ENCODE measurements around the gene LCE7A.

The LCE7A gene

DNA sequence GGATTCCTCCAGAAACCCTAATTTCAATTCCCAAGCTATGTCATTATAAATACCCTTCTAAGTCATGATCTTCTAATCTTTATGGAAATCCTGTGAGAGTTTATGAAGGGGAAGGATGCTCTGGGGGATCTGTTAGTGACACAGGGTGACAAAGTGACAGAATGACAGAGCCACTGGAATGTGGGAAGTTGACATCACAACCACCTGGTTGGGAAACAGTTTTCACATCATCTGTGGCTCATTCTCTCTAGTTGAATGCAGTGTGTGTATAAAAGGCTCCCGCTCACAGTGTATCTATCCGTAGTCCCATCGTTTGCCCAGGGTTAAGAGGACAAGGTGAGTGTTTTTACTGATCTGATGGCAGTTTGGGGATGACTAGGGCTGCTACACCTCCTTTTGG, at the start of gene LCE7A:
TSS of gene LCE7A (plus strand) at position 301 of the 400 bp plus-strand sequence. CDS start 702 bp downstream, outside the sequence.
- no peak for DNase-seq

DNA sequence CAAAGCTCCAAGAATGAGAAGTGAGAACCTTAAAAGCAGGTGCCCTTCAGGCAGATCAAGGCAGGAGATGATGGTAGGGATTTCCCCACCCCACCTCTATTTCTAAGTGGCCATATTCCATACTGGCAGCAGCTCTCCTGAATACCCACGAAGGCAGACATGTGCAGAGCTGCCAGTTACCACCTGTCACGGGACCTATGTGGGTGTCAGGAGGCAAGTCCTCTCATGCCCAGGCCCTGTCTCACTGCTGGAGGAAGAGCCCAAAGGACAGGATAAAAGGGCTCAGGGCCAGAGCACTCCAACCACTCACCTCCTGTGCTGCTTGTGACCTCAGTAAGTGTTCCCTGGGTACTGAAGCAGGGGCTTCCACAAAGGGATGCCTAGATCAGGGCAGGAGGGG, 48.7 kb upstream of the LCE7A start:
- DNase-seq, result no peak

DNA sequence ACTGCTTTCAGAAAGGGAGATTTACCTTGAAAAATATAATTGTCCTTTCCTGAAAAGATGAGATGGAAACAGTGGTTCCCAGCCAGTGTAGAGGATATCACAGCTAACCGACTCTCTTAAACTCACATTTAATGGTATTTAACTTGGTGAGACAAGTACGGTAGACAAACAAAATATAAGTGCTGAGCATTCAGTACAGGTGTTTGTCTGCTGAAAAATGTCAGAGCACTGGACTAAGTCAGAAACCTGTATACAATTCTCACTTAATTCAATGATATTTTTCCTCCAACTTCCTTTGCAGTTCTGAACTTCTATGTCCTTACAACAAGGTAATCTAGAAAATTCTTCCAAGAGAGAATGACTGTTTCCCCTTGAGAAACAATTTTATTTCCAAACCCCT, 48.1 kb upstream of the LCE7A start, which contains the start of gene LCE1B:
TSS of gene LCE1B (plus strand) at position 301 of the 400 bp plus-strand sequence. CDS start 476 bp downstream, outside the sequence.
- no peak for DNase-seq

DNA sequence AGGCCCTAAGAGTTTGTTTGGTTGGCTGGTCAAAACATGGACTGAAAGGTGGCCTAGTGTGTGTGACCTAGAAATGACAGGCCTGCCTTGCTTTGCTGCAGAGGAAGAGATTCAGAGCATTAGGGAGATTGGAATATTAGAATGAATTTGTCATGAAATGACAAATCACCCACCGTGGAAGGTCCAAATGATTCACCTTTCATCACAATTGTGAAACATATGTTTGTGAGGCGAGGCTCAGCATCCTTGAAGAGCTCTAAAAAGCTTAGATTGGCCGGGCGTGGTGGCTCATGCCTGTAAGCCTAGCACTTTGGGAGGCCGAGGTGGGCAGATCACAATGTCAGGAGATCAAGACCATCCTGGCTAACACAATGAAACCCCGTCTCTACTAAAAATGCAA, 42.5 kb upstream of the LCE7A start:
- no peak for DNase-seq

DNA sequence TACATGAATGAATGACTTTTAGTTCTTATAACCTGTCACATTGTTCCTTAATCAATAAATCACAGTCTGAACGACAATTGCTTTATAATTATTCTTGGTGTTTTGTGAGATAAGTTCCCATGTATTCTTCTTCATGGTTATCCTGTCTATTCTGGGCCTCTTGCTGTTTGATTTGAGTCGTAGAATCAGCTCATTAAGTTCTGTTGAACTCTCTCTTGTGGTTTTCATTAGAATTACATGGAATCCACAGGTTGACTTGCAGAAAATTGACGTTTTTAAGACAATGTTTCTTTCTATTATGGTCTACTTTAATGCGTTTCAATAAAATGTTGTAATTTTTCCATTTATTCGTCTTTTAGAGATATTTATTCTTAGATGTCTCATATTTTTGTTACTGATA, 36.5 kb upstream of the LCE7A start:
- DNase-seq, result no peak

- no peak for DNase-seq
These were observed 34.8 kb upstream of the LCE7A start for GRCh38 chr1:152824964-152825363.

- no peak for DNase-seq
These were observed 32.6 kb upstream of the LCE7A start, which contains the start of gene LCE1A for GRCh38 chr1:152827173-152827572. LCE1A (plus strand) TSS chr1:152827473; CDS start chr1:152827473, 0 bp downstream.

DNA sequence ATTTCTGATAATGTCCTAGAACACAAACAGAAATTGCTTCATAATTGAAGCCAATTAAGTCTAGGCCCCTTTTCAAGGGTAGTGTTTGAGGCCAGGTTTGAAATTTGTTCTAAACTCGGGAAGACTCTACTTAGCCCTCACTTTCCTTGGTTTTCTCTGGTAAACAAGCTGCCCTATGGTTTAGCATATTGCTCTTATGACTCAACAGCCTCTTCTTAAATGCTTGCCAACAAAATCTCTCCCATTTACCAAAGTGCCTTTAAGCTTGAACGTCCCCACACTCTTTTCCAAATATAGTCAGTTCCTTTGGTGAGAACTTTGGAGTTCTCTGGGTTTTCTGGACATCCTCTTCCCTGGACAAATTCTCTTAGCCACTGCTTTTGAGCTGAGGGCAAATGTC, 22.9 kb upstream of the LCE7A start:
- no peak for DNase-seq

GRCh38 chr1:152842556-152842955, 17.2 kb upstream of the LCE7A start, which contains the start of gene LCE6A:
LCE6A (plus strand) TSS chr1:152842856; CDS start chr1:152843521, 665 bp downstream.
- no peak for DNase-seq

- DNase-seq, result no peak
These were observed 4.1 kb upstream of the LCE7A start for GRCh38 chr1:152855661-152856060.

- no peak for DNase-seq
These were observed 1.7 kb upstream of the LCE7A start for GRCh38 chr1:152858062-152858461.

GRCh38 chr1:152860129-152860528, 333 bp downstream of the LCE7A start:
- no peak for DNase-seq

DNA sequence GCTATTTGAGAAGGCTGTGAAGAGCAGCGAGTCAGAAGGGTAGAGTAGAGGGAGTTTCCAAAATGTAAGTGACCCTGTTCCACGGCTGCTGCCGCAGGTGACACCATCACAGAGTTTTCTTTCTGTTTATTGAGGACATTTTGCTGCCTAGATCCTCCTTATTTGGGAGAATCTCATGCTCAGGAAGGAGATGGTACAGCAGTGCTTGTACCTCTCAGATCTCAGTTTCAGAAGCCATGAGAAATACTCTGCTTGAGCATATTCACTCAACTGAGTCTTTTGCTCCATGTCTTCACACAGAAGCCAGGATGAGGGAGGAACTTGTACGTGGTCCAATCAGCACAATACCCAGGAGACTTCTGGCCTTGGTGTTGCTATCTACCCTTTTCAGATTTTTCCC, 1.6 kb downstream of the LCE7A start:
- DNase-seq, result no peak

DNA sequence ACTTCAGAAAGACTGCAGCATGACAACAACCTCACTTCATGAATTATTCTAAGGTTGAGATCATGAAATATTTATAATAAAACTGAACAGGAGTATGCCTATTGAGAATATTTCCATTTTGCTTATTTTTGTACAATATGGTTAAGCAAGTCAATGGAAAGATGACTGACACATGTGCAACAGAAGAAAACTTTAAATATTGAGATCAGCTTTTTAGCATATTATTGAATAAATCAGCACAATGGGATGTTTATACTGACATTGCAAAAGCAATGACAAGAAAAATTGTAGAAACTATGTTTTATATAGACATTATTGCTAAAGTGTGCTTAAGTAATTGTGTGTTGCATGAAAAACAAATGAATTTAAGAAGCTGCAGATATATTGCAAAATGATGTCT, 4.6 kb downstream of the LCE7A start:
- no peak for DNase-seq

GRCh38 chr1:152866321-152866720, 6.5 kb downstream of the LCE7A start:
- DNase-seq, result no peak

DNA sequence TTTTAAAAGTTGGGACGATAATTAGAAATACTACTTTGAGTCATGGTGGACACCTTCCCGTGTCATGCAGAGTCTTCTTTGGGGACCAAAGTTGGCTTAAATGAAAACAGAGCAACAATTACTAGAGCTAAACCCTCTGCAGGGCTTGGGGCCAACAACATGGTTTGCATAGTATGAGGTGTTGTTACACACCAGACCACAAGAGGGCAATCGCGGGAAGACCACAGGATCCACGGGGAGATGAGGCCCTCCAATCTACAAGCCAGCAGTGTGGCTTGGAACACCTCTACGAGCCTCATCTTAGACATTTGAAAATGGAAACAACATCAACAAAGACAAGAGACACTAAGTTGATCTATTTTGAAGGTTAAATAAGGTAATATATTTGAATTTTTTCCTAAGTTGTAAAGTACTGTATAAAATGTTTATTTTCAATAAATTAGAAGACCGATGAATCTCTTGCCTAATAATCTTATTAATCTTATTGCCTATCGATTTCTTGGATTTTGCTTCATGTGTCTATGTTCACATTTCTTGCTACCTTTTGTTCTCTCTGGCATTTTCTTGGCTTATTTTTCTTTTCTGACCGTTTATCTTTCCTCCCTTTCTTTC, 10.1 kb downstream of the LCE7A start:
- no peak for DNase-seq

- DNase-seq, result no peak
These were observed 11.3 kb downstream of the LCE7A start for GRCh38 chr1:152870831-152871730.

GRCh38 chr1:152871731-152872126, 11.9 kb downstream of the LCE7A start:
- no peak for DNase-seq

GRCh38 chr1:152873495-152873894, 13.7 kb downstream of the LCE7A start:
- DNase-seq, result no peak

DNA sequence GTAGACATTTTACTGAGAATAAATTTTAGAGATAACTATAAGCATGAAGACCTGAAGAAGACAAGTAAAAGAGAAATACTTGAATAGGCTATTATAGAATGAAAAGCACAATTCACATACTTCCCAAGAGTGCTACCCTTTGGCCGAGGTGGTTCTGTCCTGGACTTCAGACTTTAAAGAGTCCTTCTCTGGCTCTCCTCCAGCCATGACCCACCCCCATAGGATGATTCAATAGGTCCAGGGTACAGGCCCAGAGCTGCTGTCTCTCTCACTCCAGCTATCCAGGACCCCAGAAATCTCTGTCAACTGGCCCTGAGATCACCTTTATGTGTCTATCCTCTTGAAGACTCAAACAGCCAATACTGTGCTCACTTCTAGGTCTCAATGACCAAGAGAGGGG, 17.0 kb downstream of the LCE7A start:
- DNase-seq, result no peak

GRCh38 chr1:152878042-152878441, 18.2 kb downstream of the LCE7A start, which contains the start of gene SMCP:
SMCP (plus strand) TSS chr1:152878322; CDS start chr1:152884423, 6,101 bp downstream.
- DNase-seq, result no peak

DNA sequence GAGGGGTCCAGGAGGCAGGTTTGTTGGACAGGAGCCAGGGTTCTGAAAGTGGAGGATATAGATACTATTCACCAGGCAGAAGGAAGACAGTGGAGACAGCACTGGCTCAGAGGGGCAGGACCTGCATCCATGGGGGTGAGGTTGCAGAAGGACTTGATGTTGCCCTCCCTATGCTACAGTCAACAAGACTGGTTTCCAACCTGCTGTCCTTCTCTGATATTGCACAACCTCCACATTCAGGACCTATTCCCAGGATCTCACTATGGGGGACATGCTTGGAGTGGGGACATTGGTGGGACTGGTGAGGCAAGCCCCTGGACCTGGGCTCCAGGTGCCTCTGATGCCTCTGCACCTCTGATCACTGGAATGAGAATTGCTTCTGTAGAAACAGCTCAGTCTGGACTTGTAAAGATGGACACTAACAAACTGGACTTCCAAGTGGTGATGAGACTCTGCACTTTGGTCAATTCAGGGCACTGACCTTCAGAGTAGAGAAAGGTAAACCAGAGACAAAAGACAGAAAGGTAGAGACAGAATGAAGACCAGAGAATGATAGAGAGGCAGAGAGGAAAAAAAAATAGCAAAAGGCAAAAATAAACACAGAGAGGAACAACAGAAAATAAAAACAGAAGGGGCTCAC, 19.9 kb downstream of the LCE7A start:
- DNase-seq, result no peak

DNA sequence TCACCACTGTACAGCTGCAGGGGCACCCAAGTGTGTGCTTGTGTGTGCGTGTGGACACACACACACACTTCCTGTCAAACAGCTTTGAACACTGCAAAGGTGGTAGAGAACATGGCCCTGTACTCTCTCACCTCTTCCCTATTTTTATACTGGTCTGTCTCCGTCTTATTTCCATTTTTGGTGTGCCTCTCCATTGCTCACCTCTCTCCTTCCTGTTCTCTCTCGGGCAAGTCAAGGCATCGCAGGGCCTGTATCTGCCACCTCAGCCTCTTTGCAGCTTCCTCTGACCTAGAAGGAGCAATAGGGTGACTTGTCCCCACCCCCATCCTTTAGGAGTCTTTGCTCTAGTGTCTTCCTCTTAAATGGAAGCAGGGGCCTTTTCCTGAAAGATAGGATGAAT, 20.5 kb downstream of the LCE7A start:
- no peak for DNase-seq

Measured in NCI-H1417 treated with DMSO at 0.1 percent for 48 hours (cell line).